Cardiac muscle cell (in vitro differentiated cells and primary cell): ENCODE measurements around the gene IMMP2L. TPM values are rescaled to one million over a fixed set of nuclear protein-coding genes. Genes with fewer than 3 reads are reported as not detected.

Experiments
- DNase-seq, 2 donors: peaks; one replicate each; pipeline versions ENCODE4 v3.0.0 to v3.0.0-alpha.2; 2010 to 2017; ENCODE audit warnings: low read depth in 1 of 2, low spot score in 1 of 2
- H3K27ac ChIP-seq: fragments of 200-600 bp; sonication (generic); 2 replicates; pipeline ENCODE4 v1.5.1; 2016
- H3K27me3 ChIP-seq: fragments of 200-600 bp; sonication (generic); 2 replicates; pipeline ENCODE4 v1.6.0; 2016; ENCODE audit warnings: control low read depth
- H3K36me3 ChIP-seq: fragments of 200-600 bp; sonication (generic); 2 replicates; pipeline ENCODE4 v1.5.1; 2016; ENCODE audit warnings: control low read depth
- H3K4me1 ChIP-seq: fragments of 200-600 bp; sonication (generic); 2 replicates; pipeline ENCODE4 v1.8.1; 2017; ENCODE audit warnings: low read depth, mild to moderate bottlenecking, mixed run types
- H3K4me3 ChIP-seq: fragments of 200-600 bp; sonication (generic); 2 replicates; pipeline ENCODE4 v1.5.1; 2016; ENCODE audit warnings: mild to moderate bottlenecking
- H3K9me3 ChIP-seq: fragments of 200-600 bp; sonication (generic); 2 replicates; pipeline ENCODE4 v1.5.1; 2017; ENCODE audit warnings: low read depth, mild to moderate bottlenecking, control low read depth
- polyA plus RNA-seq: library from polyadenylated mRNA; unstranded; fragments of >200 nt; fragmentation: Nextera tagmentation; extraction: Ambion mirVana; gene quantifications from 2 replicates; pipeline ENCODE4 v1.2.1, GENCODE V29; 2016
- total RNA-seq: library from RNA; depleted of rRNA; stranded (reverse); fragments of >200 nt; gene quantifications from 2 replicates; pipeline ENCODE4 v1.2.3, GENCODE V29; 2016
- TF ChIP-seq, protein P1 (sequence below): IDR thresholded peaks from 2 replicates; pipeline ENCODE4 v1.5.1; 2012; ENCODE audit warnings: low read depth, mild to moderate bottlenecking, low read length

IMMP2L gene
- total and polyA plus RNA-seq, 2 experiments from 2014 or later: 6.0 to 11.9 TPM

DNA sequence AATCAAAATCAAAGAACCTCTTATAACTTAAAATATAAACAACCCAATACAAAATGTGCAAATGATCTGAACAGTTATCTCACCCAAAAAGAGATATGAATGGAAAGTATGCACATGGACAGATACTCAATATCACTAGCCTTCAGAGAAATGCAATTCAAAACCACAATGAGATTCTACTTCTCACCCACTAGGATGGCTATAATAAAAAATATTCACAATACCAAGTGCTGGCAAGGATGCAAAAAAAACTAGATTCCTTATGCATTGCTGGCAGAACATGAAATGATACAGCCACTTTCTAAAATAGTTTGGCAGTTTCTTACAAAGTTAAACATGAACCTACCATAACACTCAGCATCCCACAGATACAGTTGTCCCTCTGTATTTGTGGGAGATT lies 601.5 kb downstream of the IMMP2L start:
- Histone ChIP-seq H3K27ac (no peak overlapping the region), H3K36me3 (no peaks in the 10 kb centered on the region), H3K27me3 (no peaks in the 10 kb centered on the region), H3K4me1 (no peaks in the 10 kb centered on the region), H3K4me3 (no peak overlapping the region), H3K9me3 (no peaks in the 10 kb centered on the region)
- DNase-seq: peak in 1 of 2 donors; percentile 16
- TF ChIP-seq, protein P1, sequence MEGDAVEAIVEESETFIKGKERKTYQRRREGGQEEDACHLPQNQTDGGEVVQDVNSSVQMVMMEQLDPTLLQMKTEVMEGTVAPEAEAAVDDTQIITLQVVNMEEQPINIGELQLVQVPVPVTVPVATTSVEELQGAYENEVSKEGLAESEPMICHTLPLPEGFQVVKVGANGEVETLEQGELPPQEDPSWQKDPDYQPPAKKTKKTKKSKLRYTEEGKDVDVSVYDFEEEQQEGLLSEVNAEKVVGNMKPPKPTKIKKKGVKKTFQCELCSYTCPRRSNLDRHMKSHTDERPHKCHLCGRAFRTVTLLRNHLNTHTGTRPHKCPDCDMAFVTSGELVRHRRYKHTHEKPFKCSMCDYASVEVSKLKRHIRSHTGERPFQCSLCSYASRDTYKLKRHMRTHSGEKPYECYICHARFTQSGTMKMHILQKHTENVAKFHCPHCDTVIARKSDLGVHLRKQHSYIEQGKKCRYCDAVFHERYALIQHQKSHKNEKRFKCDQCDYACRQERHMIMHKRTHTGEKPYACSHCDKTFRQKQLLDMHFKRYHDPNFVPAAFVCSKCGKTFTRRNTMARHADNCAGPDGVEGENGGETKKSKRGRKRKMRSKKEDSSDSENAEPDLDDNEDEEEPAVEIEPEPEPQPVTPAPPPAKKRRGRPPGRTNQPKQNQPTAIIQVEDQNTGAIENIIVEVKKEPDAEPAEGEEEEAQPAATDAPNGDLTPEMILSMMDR: no peak

DNA sequence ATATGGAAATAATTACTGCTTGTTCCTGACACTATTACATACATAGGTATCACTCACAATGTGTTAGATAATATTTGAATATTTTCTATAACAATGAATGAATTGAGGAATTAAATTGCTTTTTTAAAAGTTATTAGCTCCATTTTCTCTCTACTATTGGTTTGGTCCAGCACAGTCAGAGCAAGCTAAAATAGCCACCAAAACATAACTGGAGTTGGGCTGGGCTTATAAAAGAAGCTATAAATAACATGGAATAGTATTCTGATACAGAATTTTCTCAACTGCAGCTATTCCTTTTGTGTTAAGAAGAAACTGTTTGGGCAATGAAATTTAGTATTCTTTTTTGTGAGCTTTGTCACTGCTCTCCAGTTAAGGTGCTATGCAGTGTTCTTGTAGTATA lies 614.0 kb downstream of the IMMP2L start:
- no peaks in the 10 kb centered on the region for H3K27me3 ChIP-seq
- no peaks in the 10 kb centered on the region for H3K36me3 ChIP-seq
- H3K4me3 ChIP-seq: no peak overlapping the region
- TF ChIP-seq, protein P1: no peak
- DNase-seq: no peak
- no peak overlapping the region for H3K27ac ChIP-seq
- peaks cover 12% of the 10 kb centered on the region for H3K4me1 ChIP-seq
- H3K9me3 ChIP-seq: no peaks in the 10 kb centered on the region

DNA sequence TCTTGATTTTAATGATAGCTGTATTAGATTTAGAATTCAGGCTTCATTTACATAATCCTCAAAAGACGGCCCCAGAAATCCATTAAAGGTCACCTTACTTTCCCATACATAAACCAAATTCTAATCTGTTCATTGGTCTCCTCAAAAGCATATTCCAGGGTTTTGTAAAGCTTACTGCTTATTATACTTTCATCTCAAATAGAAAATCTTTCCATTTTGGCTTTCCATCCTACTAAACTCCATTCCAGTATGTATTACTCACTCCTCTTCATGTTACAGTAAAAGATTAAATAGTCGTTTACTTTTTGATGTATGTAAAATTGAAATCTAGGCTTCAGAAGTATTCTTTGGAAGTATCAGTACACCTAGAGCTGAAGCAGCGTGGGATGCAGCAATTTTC lies 614.9 kb downstream of the IMMP2L start:
- Histone ChIP-seq H3K27ac (no peak overlapping the region), H3K27me3 (no peaks in the 10 kb centered on the region), H3K4me1 (peaks cover 20% of the 10 kb centered on the region), H3K36me3 (no peaks in the 10 kb centered on the region), H3K4me3 (no peak overlapping the region), H3K9me3 (no peaks in the 10 kb centered on the region)
- TF ChIP-seq, protein P1: no peak
- no peak for DNase-seq

DNA sequence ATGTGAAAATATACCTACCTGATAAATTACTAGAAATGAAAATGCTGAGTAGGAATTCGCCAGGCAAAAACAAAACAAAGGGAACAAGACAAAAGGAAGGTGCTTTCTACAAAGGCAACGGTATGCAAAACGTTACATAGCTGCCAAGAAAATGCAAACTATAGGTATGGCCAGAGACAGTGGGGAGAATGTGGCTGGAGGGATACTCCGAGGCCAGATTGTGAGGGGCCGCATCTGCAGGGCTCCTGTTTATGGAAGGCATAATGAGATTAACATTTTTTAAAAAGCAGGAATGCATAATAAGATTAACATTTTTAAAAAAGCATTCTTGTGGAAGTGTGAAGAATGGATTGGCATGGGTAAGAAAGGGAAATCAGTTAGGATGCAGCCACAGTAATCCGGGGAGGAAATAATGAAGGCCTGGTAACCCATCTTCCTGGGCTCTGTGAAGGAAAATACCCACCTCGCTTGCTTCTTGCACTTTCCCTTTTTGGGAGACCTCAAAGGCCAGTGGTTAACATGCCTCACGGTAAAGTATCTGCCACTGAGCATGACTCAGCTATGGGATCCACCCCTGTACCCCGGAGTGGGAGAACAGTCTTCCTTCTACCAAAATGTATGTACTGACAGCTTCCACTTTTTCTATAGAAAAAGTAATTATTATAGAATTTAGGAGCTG lies 617.2 kb downstream of the IMMP2L start:
- Histone ChIP-seq H3K9me3 (no peaks in the 10 kb centered on the region), H3K27ac (no peak overlapping the region), H3K4me1 (peaks cover 21% of the 10 kb centered on the region), H3K36me3 (no peaks in the 10 kb centered on the region), H3K27me3 (no peaks in the 10 kb centered on the region), H3K4me3 (no peak overlapping the region)
- no peak for DNase-seq
- TF ChIP-seq, protein P1: no peak

DNA sequence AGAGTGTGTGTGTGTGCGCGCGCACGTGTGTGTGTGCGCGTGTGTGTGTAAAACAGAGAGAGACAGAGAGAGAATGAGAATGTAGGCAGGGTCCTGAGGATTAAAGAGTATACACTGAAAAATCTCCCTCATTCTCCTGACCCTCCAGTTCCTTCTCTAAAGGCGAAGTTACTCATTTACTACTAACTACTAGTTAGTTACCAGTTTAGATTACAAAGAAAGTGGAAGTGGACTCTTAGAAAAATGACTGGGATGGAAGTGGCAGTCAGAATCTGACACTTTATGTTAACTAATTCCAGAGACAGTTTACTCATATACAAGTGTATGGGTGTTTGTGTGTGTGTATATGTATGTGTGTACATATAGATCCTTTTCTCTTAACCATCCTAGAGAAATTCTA lies 617.8 kb downstream of the IMMP2L start:
- no peaks in the 10 kb centered on the region for H3K27me3 ChIP-seq
- no peaks in the 10 kb centered on the region for H3K36me3 ChIP-seq
- no peak for DNase-seq
- H3K4me3 ChIP-seq: no peak overlapping the region
- no peaks in the 10 kb centered on the region for H3K9me3 ChIP-seq
- H3K4me1 ChIP-seq: peaks cover 21% of the 10 kb centered on the region
- TF ChIP-seq, protein P1: no peak
- no peak overlapping the region for H3K27ac ChIP-seq
